AG09319 (cell line): ENCODE results near the gene SRGAP2B.
"Not testable (repeated sequence)": the region's sequence is repeated elsewhere in the genome, so short reads cannot be mapped to it uniquely, and the experiment has no call there.

ENCODE experiments used
- DNase-seq: peaks from one replicate; pipeline ENCODE4 v3.0.0-alpha.2; 2010; ENCODE audit warnings: low read depth; ENCODE audit errors: extremely low read depth

SRGAP2B gene

GRCh38 chr1:145047553-145047952 is 47.6 kb downstream of the SRGAP2B start:
- not testable (repeated sequence) for DNase-seq

- not testable (repeated sequence) for DNase-seq
These were observed 49.4 kb downstream of the SRGAP2B start for GRCh38 chr1:145045571-145046273.

GRCh38 chr1:145041519-145041918 is 53.6 kb downstream of the SRGAP2B start:
- not testable (repeated sequence) for DNase-seq

GRCh38 chr1:145036019-145036418 is 59.1 kb downstream of the SRGAP2B start:
- DNase-seq: not testable (repeated sequence)

- not testable (repeated sequence) for DNase-seq
These were observed 61.6 kb downstream of the SRGAP2B start for GRCh38 chr1:145033523-145033922.

GRCh38 chr1:145027251-145027650 is 67.9 kb downstream of the SRGAP2B start:
- not testable (repeated sequence) for DNase-seq

- not testable (repeated sequence) for DNase-seq
These were observed 69.8 kb downstream of the SRGAP2B start for GRCh38 chr1:145025286-145025685.

GRCh38 chr1:145022259-145022658 is 72.9 kb downstream of the SRGAP2B start:
- not testable (repeated sequence) for DNase-seq

- DNase-seq: not testable (repeated sequence)
These were observed 73.4 kb downstream of the SRGAP2B start for GRCh38 chr1:145021749-145022148.

- DNase-seq: not testable (repeated sequence)
These were observed 75.4 kb downstream of the SRGAP2B start for GRCh38 chr1:145019709-145020108.

- DNase-seq: not testable (repeated sequence)
These were observed 77.4 kb downstream of the SRGAP2B start for GRCh38 chr1:145017725-145018124.

GRCh38 chr1:145016492-145016862 is 78.7 kb downstream of the SRGAP2B start:
- DNase-seq: not testable (repeated sequence)

GRCh38 chr1:145015744-145016491 is 79.2 kb downstream of the SRGAP2B start:
- not testable (repeated sequence) for DNase-seq

- DNase-seq: not testable (repeated sequence)
These were observed 81.8 kb downstream of the SRGAP2B start for GRCh38 chr1:145013353-145013752.

- DNase-seq: not testable (repeated sequence)
These were observed 83.3 kb downstream of the SRGAP2B start for GRCh38 chr1:145011811-145012210.

- DNase-seq: not testable (repeated sequence)
These were observed 84.5 kb downstream of the SRGAP2B start for GRCh38 chr1:145010580-145010979.

GRCh38 chr1:145009928-145010327 is 85.2 kb downstream of the SRGAP2B start:
- not testable (repeated sequence) for DNase-seq

- not testable (repeated sequence) for DNase-seq
These were observed 86.7 kb downstream of the SRGAP2B start for GRCh38 chr1:145008388-145008787.

- DNase-seq: not testable (repeated sequence)
These were observed 90.0 kb downstream of the SRGAP2B start for GRCh38 chr1:145005142-145005541.

- not testable (repeated sequence) for DNase-seq
These were observed 93.7 kb downstream of the SRGAP2B start for GRCh38 chr1:145001381-145001780.

- not testable (repeated sequence) for DNase-seq
These were observed 94.3 kb downstream of the SRGAP2B start for GRCh38 chr1:145000743-145001326.
